Hematopoietic multipotent progenitor cell treated with erythropoietin and hydrocortisone succinate and interleukin-3 and kit ligand, for 6 days (in vitro differentiated cells): ENCODE measurements around the gene ATP2C1.
"Not testable (repeated sequence)": the region's sequence is repeated elsewhere in the genome, so short reads cannot be mapped to it uniquely, and the experiment has no call there.

ENCODE experiments used
- DNase-seq: peaks from one replicate; pipeline ENCODE4 v3.0.0-alpha.2; 2015

Gene ATP2C1

DNA sequence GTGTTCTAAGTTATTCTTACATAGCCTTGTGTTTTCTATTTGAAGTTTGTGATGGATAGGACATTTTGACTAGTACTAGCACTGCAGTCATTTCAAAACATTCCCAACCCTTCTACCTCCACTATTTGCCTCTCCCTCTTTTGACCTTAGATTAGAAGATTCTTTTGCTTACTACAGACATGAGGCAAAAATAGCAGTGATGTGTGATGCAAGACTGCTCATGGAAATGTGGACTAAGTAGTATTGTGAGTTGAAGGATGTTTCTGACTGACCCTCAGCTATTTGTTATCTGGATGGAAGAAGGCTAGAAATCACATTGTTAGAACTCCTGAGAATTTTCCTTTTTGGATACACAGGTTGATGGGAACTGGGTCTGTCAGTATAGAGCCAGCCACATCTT is 45.9 kb downstream of the ATP2C1 start:
- no peak for DNase-seq

DNA sequence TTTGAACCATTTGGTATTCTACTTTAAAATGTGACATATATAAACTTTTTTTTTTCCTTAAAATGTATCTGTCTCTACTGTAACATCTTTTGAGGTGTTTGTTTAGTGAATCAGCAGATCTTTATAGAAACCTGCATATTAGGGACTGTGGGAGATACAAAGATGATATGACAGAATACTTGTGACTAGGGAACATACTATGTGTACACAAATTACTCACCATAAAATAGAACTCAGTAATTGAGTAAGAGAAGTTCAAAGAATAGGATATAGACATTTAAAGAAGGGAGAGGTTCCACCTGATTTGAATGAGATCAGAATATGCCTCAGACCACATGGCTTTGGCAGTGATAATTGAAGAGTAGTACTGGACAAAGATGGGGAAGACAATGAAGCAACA is 47.9 kb downstream of the ATP2C1 start:
- no peak for DNase-seq

DNA sequence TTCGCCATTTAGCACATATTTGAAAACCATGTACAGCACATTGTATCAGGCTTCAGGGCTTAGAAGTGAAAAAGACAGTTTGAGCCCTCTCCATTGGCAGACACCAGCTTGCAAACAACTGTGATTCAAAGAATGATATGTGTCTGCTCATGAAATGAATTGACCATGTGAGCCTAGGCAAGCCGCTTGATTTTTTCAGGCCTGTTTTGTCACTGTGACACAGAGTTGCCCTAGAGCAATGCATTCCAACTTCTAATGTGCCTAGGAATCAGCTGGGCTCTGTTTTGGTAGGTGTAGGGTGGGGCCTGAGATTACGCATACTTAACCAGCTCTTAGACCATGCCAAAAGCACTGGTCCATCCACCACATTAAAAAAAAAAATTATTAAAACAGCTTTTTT is 53.0 kb downstream of the ATP2C1 start:
- DNase-seq, result no peak

DNA sequence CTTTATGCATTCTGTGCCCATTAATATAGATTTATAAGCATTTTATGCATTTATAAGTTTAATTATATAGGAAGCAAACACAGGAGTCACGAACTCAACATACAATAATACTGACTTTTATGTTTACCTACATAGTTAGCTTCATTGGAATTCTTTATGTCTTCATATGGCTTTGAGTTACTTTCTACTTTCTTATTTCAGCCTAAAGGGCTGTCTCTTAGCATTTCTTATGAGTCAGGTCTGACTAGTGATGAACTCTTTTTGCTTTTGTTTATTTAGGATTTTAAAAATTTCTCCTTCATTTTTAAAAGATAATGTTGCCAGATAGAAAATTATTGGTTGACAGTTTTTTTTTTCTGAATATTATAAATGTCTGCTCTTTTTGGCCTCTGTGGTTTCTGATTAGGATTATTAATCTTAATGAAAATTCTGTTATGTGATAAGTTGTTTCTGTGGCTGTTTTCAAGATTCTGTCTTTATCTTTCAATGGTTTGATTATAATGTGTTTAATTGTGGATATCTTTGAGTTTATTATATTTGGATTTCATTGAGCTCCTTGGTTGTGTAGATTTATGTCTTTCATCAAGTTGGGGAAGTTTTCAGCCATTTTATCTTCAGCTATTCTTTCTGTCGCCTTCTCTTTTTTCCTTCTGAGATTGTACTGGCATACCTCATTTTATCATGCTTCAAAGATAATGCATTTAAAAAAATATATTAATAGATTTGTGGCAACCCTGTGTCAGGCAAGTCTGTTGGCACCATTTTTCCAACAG is 54.3 kb downstream of the ATP2C1 start:
- DNase-seq, result no peak

DNA sequence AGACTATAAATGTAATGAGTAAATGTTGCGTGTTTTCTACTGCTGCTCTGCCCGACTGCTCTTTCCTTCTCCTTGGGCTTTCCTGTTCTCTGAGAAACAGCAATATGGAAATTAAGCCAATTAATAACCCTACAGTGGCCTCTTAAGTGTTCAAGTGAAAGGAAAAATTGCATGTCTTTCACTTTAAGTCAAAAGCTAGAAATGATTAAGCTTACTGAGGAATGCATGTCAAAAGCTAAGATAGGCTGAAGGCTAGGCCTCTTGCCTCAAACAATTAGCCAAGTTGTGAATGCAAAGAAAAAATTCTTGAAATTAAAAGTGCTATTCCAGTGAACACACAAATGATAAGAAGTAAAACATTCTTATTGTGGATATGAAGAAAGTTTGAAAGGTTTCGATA is 55.0 kb downstream of the ATP2C1 start:
- no peak for DNase-seq

DNA sequence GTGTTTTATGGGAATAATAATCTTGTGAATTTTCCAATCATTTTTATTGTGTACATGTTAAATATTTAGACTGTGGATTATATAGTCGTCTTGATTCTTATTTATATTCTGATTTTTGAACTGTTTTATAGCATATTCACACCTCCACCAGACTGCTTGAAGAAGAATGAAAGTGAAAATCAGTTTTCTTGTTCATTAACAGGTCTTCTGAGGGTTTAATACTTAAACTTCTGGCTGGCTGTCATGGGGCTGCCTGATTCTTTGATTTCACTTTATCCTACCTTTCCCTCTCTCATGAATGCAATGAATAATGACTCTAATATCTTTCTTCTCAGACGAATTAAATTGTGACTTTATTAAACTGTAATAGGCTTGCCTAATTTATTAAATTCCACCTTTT is 56.2 kb downstream of the ATP2C1 start:
- no peak for DNase-seq

DNA sequence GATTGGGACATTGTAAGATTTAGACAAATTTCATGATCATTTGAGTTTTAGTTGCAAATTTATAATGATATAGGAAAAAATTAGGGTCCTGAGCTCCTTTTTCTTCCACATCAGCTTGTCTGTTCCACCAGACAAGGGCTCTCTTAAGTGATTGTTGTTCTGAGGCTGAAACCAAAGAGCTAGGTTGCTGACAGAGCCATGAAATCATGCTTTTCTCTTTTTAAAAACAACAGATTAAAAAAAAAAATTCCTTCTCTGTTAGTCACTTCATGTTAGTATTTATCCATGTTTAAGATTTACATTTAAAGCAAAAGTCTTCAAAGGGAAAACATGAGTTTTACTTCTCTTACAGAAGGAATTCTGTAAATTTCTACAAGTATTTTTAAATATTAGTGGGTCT is 56.8 kb downstream of the ATP2C1 start:
- no peak for DNase-seq

DNA sequence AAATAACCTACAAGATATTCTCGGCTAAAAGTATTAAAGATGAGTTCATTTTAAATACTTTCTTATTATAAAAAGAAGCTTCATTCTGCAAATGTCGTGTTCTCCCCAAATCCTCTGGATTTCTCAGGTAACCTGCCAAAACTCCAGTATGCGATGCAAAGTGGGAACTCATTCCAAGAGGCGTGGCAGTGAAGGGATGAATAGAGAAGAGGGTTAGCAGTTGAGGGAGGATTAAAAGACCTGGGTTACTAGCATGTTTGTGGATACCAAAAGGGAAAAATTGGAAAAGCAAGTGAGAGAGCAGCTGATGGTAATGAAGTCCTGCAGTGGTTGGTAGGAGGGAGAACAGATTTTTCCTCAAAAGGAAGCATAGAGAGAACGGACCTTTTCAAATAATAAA is 61.6 kb downstream of the ATP2C1 start:
- no peak for DNase-seq

DNA sequence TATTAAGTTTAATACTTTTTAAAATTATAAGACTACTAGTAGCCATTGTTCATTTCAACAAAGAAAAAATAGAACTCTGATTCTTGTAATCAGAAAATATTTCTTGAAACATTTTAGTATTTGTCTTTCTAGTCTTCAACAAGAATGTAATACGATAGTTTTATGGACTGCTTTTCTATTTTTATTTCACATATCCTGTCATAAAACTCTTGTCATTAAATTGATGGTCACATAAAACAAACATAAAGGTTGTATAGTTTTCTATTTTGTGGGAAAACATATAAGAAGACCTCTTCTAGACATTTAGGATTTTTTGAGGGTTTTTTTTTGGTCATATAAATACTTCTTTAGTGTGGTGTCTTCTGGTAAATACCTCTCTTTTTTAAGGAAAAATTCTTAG is 62.4 kb downstream of the ATP2C1 start:
- DNase-seq, result no peak

DNA sequence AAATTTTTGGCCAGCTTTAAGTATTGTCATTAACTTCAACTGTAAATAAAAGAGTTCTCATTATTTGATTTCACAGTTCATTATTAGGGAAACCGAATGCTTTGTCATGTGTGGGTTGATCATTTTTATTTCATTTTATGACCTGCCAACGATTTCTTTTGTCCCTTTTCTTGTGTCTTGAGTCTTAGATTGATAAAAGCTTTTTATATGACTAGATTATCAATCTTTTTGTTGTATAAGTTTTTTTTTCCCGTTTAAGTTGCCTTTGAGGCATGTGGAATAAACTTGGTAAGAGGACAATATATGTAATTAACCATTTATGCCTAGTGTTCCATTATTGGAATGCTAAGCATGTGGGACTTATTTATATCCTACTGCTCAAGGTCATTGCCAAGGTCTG is 62.8 kb downstream of the ATP2C1 start:
- DNase-seq, result no peak

DNA sequence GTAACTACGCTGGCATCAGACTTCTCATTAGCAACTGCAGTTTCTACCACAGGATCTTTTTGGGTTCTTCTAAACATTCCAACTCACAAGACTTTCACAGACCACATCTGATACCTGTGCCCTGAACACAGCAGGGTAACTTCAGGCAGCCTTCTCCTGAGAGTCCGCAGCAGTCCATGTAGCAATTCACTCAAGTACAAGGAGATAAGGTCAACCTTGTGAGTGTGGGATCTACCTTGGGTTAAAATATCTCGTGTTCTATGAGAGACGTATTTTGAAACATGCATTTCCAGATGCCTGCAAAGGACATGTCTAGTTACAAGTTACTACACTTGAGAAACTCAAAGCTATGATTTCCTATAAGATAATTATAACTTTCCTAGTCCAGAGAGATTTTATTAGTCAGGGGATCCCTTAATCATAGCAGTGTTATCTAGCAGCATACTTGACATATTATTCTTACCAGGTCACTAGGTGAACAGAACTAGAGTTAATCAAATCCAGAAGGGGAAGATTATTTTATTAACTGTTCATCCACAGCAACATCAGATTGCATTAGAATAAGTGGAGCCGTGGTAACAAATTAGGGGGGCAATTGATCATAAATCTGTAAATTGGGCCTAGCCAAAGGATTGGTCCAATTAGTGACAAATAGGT is 66.4 kb downstream of the ATP2C1 start:
- DNase-seq, result no peak

DNA sequence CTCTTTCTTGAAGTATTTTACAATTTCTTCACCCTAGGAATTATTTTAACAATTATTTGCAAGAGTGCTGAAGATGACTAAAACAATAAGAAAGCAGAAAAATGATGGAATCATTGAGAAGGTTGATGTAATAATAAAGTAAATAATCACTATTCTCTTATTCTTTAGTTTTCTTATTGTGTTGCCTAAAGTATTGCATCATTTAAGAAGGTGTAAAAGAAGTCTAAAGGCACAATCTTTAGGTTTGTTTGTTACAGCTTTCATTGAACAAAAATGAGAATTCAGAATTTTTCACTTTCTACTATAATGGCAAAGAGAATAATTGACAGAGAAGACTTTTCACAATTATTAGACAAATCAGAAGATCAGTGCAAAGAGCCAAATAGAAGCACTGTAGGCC is 67.6 kb downstream of the ATP2C1 start:
- no peak for DNase-seq

DNA sequence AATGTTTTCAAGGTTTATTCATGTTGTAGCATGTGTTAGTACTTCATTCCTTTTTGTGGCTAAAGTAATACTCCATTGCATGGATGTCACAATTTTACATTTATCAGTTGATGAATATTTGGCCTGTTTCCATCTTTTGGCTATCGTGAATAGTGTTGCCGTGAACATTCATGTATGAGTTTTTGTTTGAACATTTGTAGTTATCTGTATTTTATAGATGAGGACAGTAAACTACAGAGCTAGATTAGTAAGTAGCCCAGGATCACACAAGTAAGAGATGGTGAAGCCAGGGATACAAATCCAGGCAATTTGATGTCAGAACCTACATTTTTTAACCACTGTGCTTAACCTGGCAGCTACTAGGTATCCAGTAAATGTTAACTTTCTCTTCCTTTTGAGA is 69.6 kb downstream of the ATP2C1 start:
- no peak for DNase-seq

DNA sequence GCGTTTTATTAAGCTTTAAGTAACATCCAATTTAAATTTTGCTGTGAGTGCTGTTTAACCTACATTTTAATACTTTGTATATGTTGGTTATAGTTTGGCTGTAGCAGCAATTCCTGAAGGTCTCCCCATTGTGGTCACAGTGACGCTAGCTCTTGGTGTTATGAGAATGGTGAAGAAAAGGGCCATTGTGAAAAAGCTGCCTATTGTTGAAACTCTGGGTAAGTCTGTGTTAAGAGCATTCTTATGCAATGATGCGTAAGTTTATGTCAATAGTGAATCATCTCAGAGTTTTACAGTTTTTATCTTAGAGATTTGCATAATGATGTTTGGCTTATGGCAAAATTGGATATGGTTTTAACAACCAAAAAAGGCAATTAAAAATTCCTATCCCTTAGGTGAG is 70.0 kb downstream of the ATP2C1 start:
- DNase-seq, result peak; percentile 24

DNA sequence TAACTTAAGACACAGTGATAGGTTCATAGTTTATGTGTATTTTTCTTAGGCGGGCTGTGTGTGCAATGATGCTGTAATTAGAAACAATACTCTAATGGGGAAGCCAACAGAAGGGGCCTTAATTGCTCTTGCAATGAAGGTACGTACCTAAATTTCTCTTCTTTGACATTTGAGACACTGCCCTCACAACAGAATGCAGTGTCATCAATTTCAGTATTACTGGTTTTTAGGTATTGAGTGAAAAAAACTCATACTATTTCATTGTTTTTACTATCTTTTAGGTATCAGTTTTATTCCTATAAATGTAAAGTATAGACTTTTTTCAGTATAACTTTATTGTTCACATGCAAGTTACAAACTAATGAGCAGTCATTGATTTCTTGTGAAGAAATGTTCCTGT is 73.4 kb downstream of the ATP2C1 start:
- DNase-seq, result no peak

DNA sequence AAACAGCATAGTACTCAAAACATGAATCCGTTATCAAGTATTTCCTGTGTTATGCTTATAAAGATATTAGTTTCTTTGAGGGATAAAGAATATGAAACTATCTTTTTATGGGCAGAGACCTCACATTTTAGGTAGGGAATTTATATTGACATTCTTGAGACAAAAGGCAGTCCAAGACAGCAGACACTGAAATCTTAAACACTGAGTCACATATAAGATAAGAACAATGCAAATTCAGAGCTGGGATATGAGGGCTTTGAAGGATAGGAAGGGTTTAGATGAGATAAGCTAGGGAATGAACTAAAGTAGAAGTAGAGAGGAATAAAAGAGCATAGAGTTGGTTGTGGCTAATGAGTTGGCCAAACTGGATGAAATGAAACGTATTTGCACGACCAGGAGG is 74.3 kb downstream of the ATP2C1 start:
- DNase-seq, result no peak

DNA sequence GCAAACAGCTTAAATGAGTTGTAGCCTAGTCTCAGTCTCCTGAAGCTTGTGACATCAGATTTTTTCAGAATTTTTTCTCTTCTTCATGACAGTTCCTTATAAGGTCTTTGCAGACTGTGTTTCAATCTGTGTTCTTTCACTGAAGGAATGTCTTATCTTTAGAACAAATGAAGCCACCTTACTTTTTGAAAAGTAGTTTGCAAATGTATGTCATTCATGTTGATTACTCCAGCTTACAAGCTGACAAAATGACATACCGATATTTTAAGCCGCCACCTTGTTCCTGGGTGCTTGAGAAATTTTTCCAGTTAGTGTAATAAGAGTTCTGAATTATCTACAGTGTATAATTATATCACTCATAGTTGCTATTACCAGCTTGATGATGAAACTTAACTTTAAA is 75.7 kb downstream of the ATP2C1 start:
- DNase-seq, result no peak

DNA sequence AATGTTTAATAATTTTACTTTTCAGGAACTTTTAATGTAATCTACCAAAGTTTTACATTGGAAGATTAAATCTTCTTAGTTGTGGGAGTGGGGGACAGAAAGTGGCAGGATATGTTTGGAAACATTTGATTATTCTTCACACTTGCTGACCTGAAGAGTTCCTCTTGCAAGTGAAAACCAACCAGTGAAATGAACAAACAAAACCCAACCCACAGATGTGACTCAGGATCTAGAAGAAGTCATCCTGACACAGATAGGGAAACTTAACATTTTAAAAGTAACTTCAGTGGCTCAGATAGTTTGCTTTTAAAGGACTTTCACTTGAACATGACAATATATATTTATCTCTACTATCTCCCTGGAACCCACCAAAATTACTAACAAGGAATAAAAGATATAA is 77.3 kb downstream of the ATP2C1 start:
- DNase-seq, result no peak

DNA sequence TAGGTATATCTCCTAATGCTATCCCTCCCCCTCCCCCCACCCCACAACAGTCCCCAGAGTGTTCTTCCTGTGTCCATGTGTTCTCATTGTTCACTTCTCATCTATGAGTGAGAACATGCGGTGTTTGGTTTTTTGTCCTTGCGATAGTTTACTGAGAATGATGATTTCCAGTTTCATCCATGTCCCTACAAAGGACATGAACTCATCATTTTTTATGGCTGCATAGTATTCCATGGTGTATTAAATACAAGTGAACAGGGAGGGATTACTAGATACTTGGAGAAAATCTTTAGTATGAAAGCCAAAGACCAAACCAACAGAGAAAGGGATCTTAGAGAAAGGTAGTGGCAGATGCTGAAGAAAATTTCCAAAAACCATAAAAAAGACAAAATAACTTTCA is 78.7 kb downstream of the ATP2C1 start:
- DNase-seq, result not testable (repeated sequence)

DNA sequence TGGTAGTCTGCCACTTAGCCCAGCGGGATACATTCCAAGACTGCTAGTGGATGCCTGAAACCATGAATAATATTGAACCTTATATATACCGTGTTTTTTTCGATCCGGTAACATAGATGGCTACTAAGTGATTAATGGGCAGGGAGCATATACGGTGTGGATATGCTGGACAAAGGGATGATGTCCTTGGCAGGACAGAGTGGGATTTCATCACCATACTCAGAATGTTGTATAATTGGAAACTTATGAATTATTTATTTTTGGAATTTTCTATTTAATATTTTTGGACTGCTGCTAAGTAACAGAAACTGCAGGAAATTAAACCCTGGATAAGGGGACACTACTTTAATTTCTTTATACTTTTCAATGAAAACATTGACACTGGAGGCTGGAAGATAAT is 79.5 kb downstream of the ATP2C1 start:
- no peak for DNase-seq

DNA sequence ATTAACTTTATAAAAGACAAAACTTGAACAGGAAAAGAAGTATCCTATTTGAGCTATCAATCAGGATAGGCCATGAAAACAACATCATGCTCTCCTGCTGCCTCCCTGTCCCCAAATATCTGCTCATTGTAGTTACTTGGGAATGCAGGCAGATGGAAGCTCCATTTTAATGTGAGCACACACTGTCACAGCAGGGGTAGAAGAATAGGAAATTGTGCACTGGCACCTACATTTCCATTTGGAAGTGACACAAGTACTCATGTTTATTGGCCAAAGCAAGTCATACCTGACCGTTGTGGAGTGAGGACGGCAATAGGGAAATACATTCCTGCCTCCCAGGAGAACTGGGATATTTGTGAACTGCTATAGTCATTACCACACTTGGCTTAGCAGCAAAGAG is 80.3 kb downstream of the ATP2C1 start:
- DNase-seq, result no peak

DNA sequence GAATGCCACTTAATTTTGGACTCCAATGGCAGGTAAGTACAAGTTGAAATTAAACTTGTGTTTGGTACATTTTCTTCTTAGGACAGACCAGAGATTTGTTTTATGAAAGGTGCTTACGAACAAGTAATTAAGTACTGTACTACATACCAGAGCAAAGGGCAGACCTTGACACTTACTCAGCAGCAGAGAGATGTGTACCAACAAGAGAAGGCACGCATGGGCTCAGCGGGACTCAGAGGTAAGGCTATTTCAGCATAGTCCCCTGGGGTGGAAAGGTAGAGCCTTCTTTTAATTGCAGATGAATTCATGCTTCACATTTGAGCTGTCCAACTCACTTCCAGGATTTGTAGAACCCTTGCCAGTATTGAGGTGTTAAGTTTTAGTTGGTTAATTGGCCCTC is 81.4 kb downstream of the ATP2C1 start:
- no peak for DNase-seq

DNA sequence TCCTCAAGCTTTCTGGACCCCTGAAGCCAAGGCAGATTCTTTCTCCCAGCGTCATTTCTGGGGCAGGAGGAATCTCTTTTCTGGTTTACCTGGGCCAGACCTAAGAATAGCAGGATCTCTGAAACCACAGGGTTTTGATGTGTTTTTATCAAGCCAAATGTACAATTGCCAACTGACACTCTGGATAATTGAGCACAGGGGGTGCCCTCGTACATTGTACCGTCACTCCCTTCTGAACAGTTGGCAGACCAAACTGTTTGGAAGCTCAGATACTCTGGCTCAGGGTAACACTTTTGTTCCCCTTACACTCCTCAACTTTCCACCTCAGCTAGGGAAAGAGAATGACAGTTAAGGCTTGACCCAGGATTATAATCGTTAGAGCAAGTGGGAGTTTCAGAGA is 82.8 kb downstream of the ATP2C1 start:
- DNase-seq, result no peak

DNA sequence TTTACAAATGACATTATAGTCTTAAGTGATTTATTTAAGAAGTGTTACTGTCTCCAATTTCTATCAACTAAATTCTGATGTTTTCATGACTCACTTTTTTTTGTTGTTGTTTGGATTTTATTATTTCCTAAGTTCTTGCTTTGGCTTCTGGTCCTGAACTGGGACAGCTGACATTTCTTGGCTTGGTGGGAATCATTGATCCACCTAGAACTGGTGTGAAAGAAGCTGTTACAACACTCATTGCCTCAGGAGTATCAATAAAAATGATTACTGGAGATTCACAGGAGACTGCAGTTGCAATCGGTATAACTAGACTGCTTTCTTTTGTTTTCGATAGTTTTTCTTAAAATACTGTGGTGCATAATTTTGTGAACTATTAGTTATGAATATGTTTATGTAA is 85.2 kb downstream of the ATP2C1 start:
- no peak for DNase-seq

DNA sequence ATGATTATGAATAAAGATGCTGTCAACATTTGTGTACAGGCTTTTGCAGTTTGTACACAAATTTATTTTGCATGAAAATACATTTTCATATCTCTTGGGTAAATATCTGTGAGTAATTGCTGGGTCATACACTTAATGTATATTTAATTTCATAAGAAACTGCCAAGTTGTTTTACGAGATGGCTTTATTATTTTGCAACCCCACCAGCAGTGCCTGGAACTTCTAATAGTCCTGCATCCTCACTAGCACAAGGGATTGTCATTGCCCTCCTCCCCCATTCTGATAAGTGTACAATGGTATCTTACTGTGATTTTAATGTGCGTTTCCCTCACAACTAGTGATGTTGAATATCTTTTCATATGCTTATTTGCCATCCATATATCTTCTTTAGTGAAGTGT is 87.6 kb downstream of the ATP2C1 start:
- no peak for DNase-seq
